Activated CD8-positive, alpha-beta T cell treated with anti-CD3 and anti-CD28 coated beads, Interleukin-2, amount 10 ng/mL, durations not matched to agents 7 days and 5 days (primary cell): ENCODE results near the gene MBL2. TPM values are rescaled to one million over a fixed set of nuclear protein-coding genes. Genes with fewer than 3 reads are reported as not detected.

Experiments
- ATAC-seq: fragments of 150-1000 bp; cut with Tn5 transposase; one replicate; pipeline ENCODE4 v1.10.0; 2021; ENCODE audit warnings: moderate library complexity
- CTCF ChIA-PET: fragments of 350-600 bp; sonication (Branson Sonifier 250); formaldehyde crosslinking; loops from one replicate; lab custom pipeline; 2021; ENCODE audit warnings: antibody characterized with exemption; lab: Charles Lee
- POLR2A ChIA-PET: fragments of 350-600 bp; sonication (Branson Sonifier 250); formaldehyde crosslinking; loops from one replicate; lab custom pipeline; 2021; ENCODE audit warnings: antibody characterized with exemption; lab: Charles Lee
- DNase-seq: peaks from one replicate; pipeline ENCODE4 v3.0.0-alpha.2; 2020
- H3K27ac Mint-ChIP-seq: one replicate; pipeline ENCODE4 v1.8.0; 2021; ENCODE audit warnings: mild to moderate bottlenecking, mixed read lengths
- H3K27me3 Mint-ChIP-seq: one replicate; pipeline ENCODE4 v1.8.0; 2021; ENCODE audit warnings: low read depth, mixed read lengths
- H3K36me3 Mint-ChIP-seq: one replicate; pipeline ENCODE4 v1.8.0; 2021; ENCODE audit warnings: low read depth, mixed read lengths
- H3K4me1 Mint-ChIP-seq: one replicate; pipeline ENCODE4 v1.8.0; 2021; ENCODE audit warnings: low read depth, mixed read lengths
- H3K4me3 Mint-ChIP-seq: one replicate; pipeline ENCODE4 v1.8.0; 2021; ENCODE audit warnings: mild to moderate bottlenecking, mixed read lengths
- H3K9me3 Mint-ChIP-seq: one replicate; pipeline ENCODE4 v1.8.0; 2022; ENCODE audit warnings: mixed read lengths; ENCODE audit not compliant: insufficient read depth
- total RNA-seq, 2 experiments: library from RNA; stranded (reverse); gene quantifications; one replicate each; pipeline ENCODE4 v1.2.3, GENCODE V29; 2021

The MBL2 gene
- total RNA-seq, 2 experiments from 2014 or later, result not detected

GRCh38 chr10:52729271-52730104 lies 43.1 kb downstream of the MBL2 start:
- H3K4me3 Mint-ChIP-seq, result no peak overlapping the region
- no peak overlapping the region for H3K27ac Mint-ChIP-seq
- ChIA-PET POLR2A (no interaction called here), CTCF (interaction anchor here (0.7 to 1.0 kb wide), 2 partner anchors 84 to 140 kb away, joined by 3 to 5 read pairs; no protein-coding TSS in a partner anchor)
- DNase-seq, result no peak
- no peaks in the 10 kb centered on the region for H3K9me3 Mint-ChIP-seq
- H3K4me1 Mint-ChIP-seq, result no peaks in the 10 kb centered on the region
- no peak for ATAC-seq
- H3K36me3 Mint-ChIP-seq, result no peaks in the 10 kb centered on the region
- no peaks in the 10 kb centered on the region for H3K27me3 Mint-ChIP-seq

- no peaks in the 10 kb centered on the region for H3K36me3 Mint-ChIP-seq
- H3K27me3 Mint-ChIP-seq, result no peaks in the 10 kb centered on the region
- no peak overlapping the region for H3K27ac Mint-ChIP-seq
- ATAC-seq, result no peak
- no peaks in the 10 kb centered on the region for H3K4me1 Mint-ChIP-seq
- no peak for DNase-seq
- H3K9me3 Mint-ChIP-seq, result no peaks in the 10 kb centered on the region
- ChIA-PET CTCF (no interaction called here), POLR2A (no interaction called here)
- H3K4me3 Mint-ChIP-seq, result no peak overlapping the region
These were observed 52.6 kb downstream of the MBL2 start for GRCh38 chr10:52720018-52720417.
